ENCODE data around the gene CST3.
"Not testable (repeated sequence)": the region's sequence is repeated elsewhere in the genome, so short reads cannot be mapped to it uniquely, and the experiment has no call there.

Gene CST3

GRCh38 chr20:23637282-23638221 is at the start of gene CST3:
Gene CST3 (minus strand): TSS chr20:23637955. CDS start chr20:23637862, 93 bp downstream.
- DNase-seq (ENCODE audit: low read depth): no peak

- no peak for DNase-seq (ENCODE audit: low read depth)
Measured at GRCh38 chr20:23686046-23686750, 48.4 kb upstream of the CST3 start.

GRCh38 chr20:23685529-23685896 is 47.8 kb upstream of the CST3 start:
- not testable (repeated sequence) for DNase-seq (ENCODE audit: low read depth)

- no peak for DNase-seq (ENCODE audit: low read depth)
Measured at GRCh38 chr20:23684261-23684660, 46.5 kb upstream of the CST3 start.

- DNase-seq (ENCODE audit: low read depth): no peak
Measured at GRCh38 chr20:23683807-23684206, 46.1 kb upstream of the CST3 start.

- DNase-seq (ENCODE audit: low read depth): no peak
Measured at GRCh38 chr20:23683281-23683680, 45.5 kb upstream of the CST3 start.

- DNase-seq (ENCODE audit: low read depth): no peak
Measured at GRCh38 chr20:23680146-23680545, 42.4 kb upstream of the CST3 start.

- DNase-seq (ENCODE audit: low read depth): no peak
Measured at GRCh38 chr20:23679133-23680092, 41.7 kb upstream of the CST3 start.

- no peak for DNase-seq (ENCODE audit: low read depth)
Measured at GRCh38 chr20:23673209-23673608, 35.5 kb upstream of the CST3 start.

GRCh38 chr20:23672158-23672557 is 34.4 kb upstream of the CST3 start:
- DNase-seq (ENCODE audit: low read depth): no peak

GRCh38 chr20:23671479-23671878 is 33.7 kb upstream of the CST3 start:
- no peak for DNase-seq (ENCODE audit: low read depth)

- no peak for DNase-seq (ENCODE audit: low read depth)
Measured at GRCh38 chr20:23670361-23670760, 32.6 kb upstream of the CST3 start.

GRCh38 chr20:23669866-23670265 is 32.1 kb upstream of the CST3 start:
- no peak for DNase-seq (ENCODE audit: low read depth)

GRCh38 chr20:23669327-23669726 is 31.6 kb upstream of the CST3 start:
- DNase-seq (ENCODE audit: low read depth): no peak

GRCh38 chr20:23668477-23668951 is 30.8 kb upstream of the CST3 start:
- DNase-seq (ENCODE audit: low read depth): no peak

- DNase-seq (ENCODE audit: low read depth): no peak
Measured at GRCh38 chr20:23667666-23668065, 29.9 kb upstream of the CST3 start.

GRCh38 chr20:23666698-23667097 is 28.9 kb upstream of the CST3 start:
- no peak for DNase-seq (ENCODE audit: low read depth)

GRCh38 chr20:23666189-23666588 is 28.4 kb upstream of the CST3 start:
- DNase-seq (ENCODE audit: low read depth): no peak

GRCh38 chr20:23664954-23665353 is 27.2 kb upstream of the CST3 start:
- DNase-seq (ENCODE audit: low read depth): no peak

- DNase-seq (ENCODE audit: low read depth): not testable (repeated sequence)
Measured at GRCh38 chr20:23664046-23664445, 26.3 kb upstream of the CST3 start.

GRCh38 chr20:23663180-23663579 is 25.4 kb upstream of the CST3 start:
- DNase-seq (ENCODE audit: low read depth): no peak
